Liver (tissue), 3 donors: ENCODE data around the gene CDH13.

Source experiments
- CTCF ChIP-seq: fragments of 150-350 bp; IDR thresholded peaks from 2 replicates; pipeline ENCODE4 v1.5.1; 2017; ENCODE audit warnings: improper control_type of control experiment, low read depth, low read length; ENCODE audit not compliant: missing input control
- EGR1 ChIP-seq, 2 donors: IDR thresholded peaks; 2 replicates each; pipeline ENCODE4 v1.6.1; 2016 to 2018; ENCODE audit warnings: antibody characterized with exemption in 2 of 2, low read depth in 2 of 2
- GABPA ChIP-seq, 2 donors: IDR thresholded peaks in 1 of 2; conservative IDR thresholded peaks in 1 of 2; 2 replicates each; pipeline ENCODE4 v1.6.1; 2016; ENCODE audit warnings: antibody characterized with exemption in 2 of 2, mild to moderate bottlenecking in 1 of 2, moderate library complexity in 1 of 2
- RAD21 ChIP-seq, 2 donors: IDR thresholded peaks; 2 replicates each; pipeline ENCODE4 v1.6.1; 2016; ENCODE audit warnings: antibody characterized with exemption in 2 of 2, mild to moderate bottlenecking in 2 of 2
- REST ChIP-seq: IDR thresholded peaks from 2 replicates; pipeline ENCODE4 v1.6.1; 2016; ENCODE audit warnings: antibody characterized with exemption, mild to moderate bottlenecking
- donor health status: healthy.
- donor health status: healthy.

GRCh38 chr16:82829301-82829700 is 202.5 kb downstream of the CDH13 start:
- no peak for TF ChIP-seq CTCF
- TF ChIP-seq RAD21 (IDR thresholded peaks at IDR 0.05), result no peak
- no peak for TF ChIP-seq GABPA (IDR thresholded peaks at IDR 0.05 in 1 of 2, conservative IDR thresholded peaks at IDR 0.05 in 1 of 2)
- no peak for TF ChIP-seq REST
- TF ChIP-seq EGR1 (IDR thresholded peaks at IDR 0.05; ENCODE audit: low read depth in 2 of 2), result no peak
